AG09309 (cell line): ENCODE results near the gene IDUA.
"Not testable (repeated sequence)": the region's sequence is repeated elsewhere in the genome, so short reads cannot be mapped to it uniquely, and the experiment has no call there.

Experiments used
- DNase-seq: peaks from one replicate; pipeline ENCODE4 v3.0.0-alpha.2; 2010; ENCODE audit warnings: low read depth
- H3K4me3 ChIP-seq: 2 replicates; pipeline ENCODE4 v1.5.1; 2011; ENCODE audit warnings: mild to moderate bottlenecking, low read depth, low read length, moderate library complexity; ENCODE audit not compliant: control insufficient read depth
- TF ChIP-seq, protein P1 (sequence below): IDR thresholded peaks from 2 replicates; pipeline ENCODE4 v1.5.1; 2011; ENCODE audit warnings: mild to moderate bottlenecking, low read depth, low read length, inconsistent platforms; ENCODE audit not compliant: insufficient read depth, control insufficient read depth; ENCODE audit errors: missing control alignments

The IDUA gene

DNA sequence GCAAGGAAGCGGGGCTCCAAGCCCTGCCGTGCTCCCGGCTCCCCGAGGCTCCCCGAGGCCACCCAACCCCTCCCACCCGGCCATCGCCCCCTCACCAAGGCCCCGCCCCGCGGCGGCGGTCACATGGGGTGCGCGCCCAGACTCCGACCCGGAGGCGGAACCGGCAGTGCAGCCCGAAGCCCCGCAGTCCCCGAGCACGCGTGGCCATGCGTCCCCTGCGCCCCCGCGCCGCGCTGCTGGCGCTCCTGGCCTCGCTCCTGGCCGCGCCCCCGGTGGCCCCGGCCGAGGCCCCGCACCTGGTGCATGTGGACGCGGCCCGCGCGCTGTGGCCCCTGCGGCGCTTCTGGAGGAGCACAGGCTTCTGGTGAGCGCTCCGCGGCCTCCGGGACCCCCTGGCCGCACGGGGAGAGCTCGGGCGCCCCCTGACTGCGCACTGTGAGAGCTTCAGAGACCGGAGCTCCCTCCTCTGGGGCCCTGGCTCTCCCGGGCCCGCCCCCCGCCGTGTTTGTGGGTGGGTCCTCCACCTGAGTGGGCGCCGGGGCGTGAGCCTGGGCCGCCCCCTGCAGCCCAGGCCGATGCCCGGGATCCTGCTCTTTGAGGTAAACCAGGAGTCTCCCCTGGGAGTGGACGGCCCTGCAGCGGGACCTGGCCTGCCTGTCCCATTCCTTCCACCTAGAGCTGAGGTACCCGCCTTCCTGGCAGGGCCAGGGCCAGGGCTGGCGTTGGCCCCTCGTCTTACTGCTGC lies at the start of gene IDUA:
IDUA (plus strand) TSS at position 166 of the 745 bp plus-strand sequence; CDS start at position 207, 41 bp downstream.
- peak within 1 kb of the TSS; percentile 64 for H3K4me3 ChIP-seq
- DNase-seq = no peak
- TF ChIP-seq, protein P1, sequence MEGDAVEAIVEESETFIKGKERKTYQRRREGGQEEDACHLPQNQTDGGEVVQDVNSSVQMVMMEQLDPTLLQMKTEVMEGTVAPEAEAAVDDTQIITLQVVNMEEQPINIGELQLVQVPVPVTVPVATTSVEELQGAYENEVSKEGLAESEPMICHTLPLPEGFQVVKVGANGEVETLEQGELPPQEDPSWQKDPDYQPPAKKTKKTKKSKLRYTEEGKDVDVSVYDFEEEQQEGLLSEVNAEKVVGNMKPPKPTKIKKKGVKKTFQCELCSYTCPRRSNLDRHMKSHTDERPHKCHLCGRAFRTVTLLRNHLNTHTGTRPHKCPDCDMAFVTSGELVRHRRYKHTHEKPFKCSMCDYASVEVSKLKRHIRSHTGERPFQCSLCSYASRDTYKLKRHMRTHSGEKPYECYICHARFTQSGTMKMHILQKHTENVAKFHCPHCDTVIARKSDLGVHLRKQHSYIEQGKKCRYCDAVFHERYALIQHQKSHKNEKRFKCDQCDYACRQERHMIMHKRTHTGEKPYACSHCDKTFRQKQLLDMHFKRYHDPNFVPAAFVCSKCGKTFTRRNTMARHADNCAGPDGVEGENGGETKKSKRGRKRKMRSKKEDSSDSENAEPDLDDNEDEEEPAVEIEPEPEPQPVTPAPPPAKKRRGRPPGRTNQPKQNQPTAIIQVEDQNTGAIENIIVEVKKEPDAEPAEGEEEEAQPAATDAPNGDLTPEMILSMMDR = peak; percentile 45

- H3K4me3 ChIP-seq, DNase-seq: not testable (repeated sequence)
Measured at GRCh38 chr4:939508-939907, 47.3 kb upstream of the IDUA start.

GRCh38 chr4:945274-946102 lies 41.4 kb upstream of the IDUA start:
- no peak for DNase-seq
- no peak overlapping the region for H3K4me3 ChIP-seq
- TF ChIP-seq, protein P1 = no peak

- TF ChIP-seq, protein P1 = no peak
- no peak overlapping the region for H3K4me3 ChIP-seq
- no peak for DNase-seq
Measured at GRCh38 chr4:946103-946450, 40.8 kb upstream of the IDUA start.

DNA sequence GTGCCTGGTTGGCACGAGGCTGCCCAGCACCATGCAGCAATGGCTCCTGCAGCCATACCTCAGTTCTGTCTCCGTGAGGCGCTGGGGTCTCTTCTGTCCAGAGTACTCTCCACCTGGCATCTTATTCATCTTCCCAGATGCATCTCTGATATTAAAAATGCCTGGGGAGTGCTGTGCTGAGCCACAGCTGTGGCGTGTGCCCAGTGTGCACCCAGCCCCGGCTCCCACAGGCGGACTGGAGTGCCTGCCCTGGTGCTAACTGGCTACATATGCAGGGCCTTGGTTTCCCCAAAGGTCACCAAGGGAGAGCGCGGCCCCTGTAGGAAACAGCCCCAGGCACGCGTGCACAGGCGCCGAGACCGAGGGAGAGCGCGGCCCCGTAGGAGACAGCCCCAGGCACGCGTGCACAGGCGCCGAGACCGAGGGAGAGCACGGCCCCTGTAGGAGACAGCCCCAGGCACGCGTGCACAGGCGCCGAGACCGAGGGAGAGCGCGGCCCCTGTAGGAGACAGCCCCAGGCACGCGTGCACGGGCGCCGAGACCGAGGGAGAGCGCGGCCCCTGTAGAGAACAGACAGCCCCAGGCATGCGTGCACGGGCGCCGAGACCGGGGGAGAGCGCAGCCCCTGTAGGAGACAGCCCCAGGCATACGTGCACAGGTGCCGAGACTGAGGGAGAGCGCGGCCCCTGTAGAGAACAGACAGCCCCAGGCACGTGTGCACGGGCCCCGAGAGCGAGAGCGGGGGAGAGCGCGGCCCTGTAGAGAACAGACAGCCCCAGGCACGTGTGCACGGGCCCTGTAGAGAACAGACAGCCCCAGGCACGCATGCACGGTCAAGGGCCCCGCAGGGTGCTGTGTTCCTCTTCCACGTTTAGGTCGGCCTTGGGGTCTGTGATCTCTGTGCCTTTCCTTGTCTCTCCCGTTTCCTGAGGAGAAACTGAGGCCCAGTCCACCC lies 40.0 kb upstream of the IDUA start:
- H3K4me3 ChIP-seq = no peak overlapping the region
- DNase-seq = no peak
- TF ChIP-seq, protein P1 = no peak

- no peak for DNase-seq
- TF ChIP-seq, protein P1 = no peak
Measured at GRCh38 chr4:947491-947971, 39.3 kb upstream of the IDUA start.

More at GRCh38 chr4:947491-947971, 39.3 kb upstream of the IDUA start:
- no peak overlapping the region for H3K4me3 ChIP-seq
